OCI-LY3 (cell line): ENCODE data around the gene EIF4B.

Experiments used
- EZH2phosphoT487 ChIP-seq: fragments of 200-600 bp; shearing (Covaris generic); IDR thresholded peaks from 2 replicates; pipeline ENCODE4 v1.6.1; 2018; ENCODE audit warnings: antibody characterized with exemption, mixed run types, low read depth
- TF ChIP-seq, protein P1 (sequence below): fragments of 200-600, 300-600 bp; sonication (generic); IDR thresholded peaks from 2 replicates; pipeline ENCODE4 v1.5.1; 2014; ENCODE audit warnings: antibody characterized with exemption, low read length, low read depth

DNA sequence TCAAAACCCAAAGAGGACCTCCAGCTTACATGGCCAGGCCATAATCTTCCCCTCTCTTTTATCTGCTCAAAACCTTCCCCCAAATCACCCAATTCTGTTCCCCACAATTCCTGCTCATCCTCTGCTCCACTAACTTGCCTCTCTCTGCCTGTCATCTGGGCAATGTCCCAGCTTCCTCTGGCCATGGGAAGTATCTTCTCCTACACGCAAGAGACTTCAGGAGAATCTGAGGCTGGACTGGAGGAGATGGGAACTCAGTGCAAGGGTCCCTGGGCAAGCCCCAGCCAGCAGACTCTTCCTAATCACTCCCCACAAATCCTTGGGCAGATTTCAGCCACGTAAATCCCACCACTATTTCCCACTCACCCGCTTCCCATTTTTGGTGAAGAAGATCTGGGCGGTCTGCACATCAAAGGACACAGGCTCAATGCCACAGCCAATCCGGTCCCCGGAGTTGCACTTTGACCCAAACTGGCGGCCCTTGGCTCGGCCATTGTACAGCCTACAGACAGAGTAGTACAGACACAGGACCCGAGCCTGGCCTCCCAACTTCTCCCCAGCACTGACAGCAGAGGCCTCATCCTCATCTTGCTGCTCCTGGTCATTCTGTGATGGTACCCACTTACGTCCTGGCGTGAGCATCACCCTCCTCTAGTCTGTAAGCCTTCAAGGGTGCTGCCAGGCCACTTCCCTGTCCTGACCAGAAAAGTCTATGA is 68.2 kb downstream of the EIF4B start:
- TF ChIP-seq, protein P1, sequence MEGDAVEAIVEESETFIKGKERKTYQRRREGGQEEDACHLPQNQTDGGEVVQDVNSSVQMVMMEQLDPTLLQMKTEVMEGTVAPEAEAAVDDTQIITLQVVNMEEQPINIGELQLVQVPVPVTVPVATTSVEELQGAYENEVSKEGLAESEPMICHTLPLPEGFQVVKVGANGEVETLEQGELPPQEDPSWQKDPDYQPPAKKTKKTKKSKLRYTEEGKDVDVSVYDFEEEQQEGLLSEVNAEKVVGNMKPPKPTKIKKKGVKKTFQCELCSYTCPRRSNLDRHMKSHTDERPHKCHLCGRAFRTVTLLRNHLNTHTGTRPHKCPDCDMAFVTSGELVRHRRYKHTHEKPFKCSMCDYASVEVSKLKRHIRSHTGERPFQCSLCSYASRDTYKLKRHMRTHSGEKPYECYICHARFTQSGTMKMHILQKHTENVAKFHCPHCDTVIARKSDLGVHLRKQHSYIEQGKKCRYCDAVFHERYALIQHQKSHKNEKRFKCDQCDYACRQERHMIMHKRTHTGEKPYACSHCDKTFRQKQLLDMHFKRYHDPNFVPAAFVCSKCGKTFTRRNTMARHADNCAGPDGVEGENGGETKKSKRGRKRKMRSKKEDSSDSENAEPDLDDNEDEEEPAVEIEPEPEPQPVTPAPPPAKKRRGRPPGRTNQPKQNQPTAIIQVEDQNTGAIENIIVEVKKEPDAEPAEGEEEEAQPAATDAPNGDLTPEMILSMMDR = no peak
- TF ChIP-seq EZH2phosphoT487 = no peak
